CD4-positive, alpha-beta T cell treated with Interleukin-15 for 4 hours (primary cell): ENCODE results near the gene TGM1.
"Not testable (repeated sequence)": the region's sequence is repeated elsewhere in the genome, so short reads cannot be mapped to it uniquely, and the experiment has no call there.

Source experiments
- DNase-seq: peaks from one replicate; pipeline ENCODE4 v3.0.0-alpha.2; 2020; ENCODE audit warnings: low spot score

Gene TGM1

GRCh38 chr14:24254630-24255392, 8.2 kb downstream of the TGM1 start:
- DNase-seq: no peak

GRCh38 chr14:24253936-24254335, 9.0 kb downstream of the TGM1 start:
- DNase-seq: no peak

GRCh38 chr14:24252289-24253124, 10.5 kb downstream of the TGM1 start:
- DNase-seq: no peak

GRCh38 chr14:24251880-24252288, 11.1 kb downstream of the TGM1 start:
- DNase-seq: no peak

- no peak for DNase-seq
Measured at GRCh38 chr14:24250354-24250753, 12.6 kb downstream of the TGM1 start.

- no peak for DNase-seq
Measured at GRCh38 chr14:24249230-24250021, 13.6 kb downstream of the TGM1 start.

GRCh38 chr14:24247422-24247821, 15.6 kb downstream of the TGM1 start:
- DNase-seq: peak; percentile 23

GRCh38 chr14:24246765-24247212, 16.2 kb downstream of the TGM1 start:
- DNase-seq: peak; percentile 68

- not testable (repeated sequence) for DNase-seq
Measured at GRCh38 chr14:24245350-24245749, 17.6 kb downstream of the TGM1 start.

GRCh38 chr14:24243336-24243836, 19.6 kb downstream of the TGM1 start:
- no peak for DNase-seq

- peak; percentile 92 for DNase-seq
Measured at GRCh38 chr14:24241829-24242443, 21.0 kb downstream of the TGM1 start.

- DNase-seq: no peak
Measured at GRCh38 chr14:24240110-24240918, 22.7 kb downstream of the TGM1 start.

- no peak for DNase-seq
Measured at GRCh38 chr14:24238527-24239037, 24.4 kb downstream of the TGM1 start.

GRCh38 chr14:24238123-24238522, 24.9 kb downstream of the TGM1 start:
- no peak for DNase-seq

GRCh38 chr14:24237463-24237955, 25.5 kb downstream of the TGM1 start:
- DNase-seq: no peak

- no peak for DNase-seq
Measured at GRCh38 chr14:24236689-24237462, 26.1 kb downstream of the TGM1 start.

GRCh38 chr14:24235804-24236688, 26.9 kb downstream of the TGM1 start:
- no peak for DNase-seq
